GM18517 (cell line): Measurements from ENCODE around the gene SEC31A.

ENCODE experiments used
- ATAC-seq: cut with Tn5 transposase; IDR thresholded peaks from one replicate; pipeline ENCODE4 v1.9.1; 2021; ENCODE audit warnings: mild to moderate bottlenecking, moderate library complexity; ENCODE audit not compliant: unreplicated experiment

SEC31A gene

DNA sequence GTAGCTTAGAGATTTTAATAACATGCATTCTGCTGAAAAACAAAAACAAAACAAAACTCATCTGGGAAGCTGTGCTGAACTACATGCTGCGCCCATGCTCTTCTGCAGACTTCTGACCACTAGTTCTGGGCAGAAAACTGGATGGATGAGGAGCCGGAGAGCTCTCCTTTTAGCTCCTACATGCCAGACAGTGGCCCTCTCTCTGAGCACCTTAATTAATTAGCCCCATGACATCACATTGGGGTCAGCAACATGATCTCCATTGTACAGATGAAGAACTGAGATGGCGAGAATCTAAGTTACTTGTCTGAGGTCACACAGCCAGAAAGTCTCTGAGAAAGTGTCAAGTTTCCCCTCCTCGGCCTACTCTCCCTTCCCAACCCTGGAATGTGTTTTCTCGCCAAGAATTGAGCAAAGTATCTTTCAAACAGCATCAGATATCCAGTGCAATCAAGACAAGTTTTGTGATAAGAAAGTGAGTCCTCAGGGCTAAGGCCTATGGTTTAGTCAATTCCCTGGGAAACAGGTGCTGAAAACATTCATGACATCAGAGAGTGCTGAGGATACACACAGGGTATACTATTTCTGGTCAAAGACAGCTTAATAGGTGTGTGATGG is 113.9 kb downstream of the SEC31A start:
- ATAC-seq: no peak

DNA sequence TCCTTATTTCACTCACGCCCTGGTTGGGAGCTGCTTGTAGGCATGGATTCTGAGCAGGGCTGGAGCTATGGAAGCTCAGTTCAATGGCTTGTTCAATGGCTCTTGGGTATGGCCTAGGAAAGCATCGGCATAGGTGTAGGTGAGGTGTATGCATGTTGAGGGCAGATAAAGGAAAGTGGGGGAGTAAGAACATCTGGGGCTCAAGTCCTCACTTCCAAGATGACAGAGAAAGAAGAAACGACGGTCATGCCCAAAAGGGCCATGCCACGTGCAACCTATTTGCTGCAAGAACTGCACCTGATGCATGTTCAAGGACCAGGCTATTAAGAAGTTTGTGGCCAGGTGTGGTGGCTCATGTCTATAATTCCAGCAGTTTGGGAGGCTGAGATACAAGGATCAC is 115.7 kb downstream of the SEC31A start:
- ATAC-seq: no peak

DNA sequence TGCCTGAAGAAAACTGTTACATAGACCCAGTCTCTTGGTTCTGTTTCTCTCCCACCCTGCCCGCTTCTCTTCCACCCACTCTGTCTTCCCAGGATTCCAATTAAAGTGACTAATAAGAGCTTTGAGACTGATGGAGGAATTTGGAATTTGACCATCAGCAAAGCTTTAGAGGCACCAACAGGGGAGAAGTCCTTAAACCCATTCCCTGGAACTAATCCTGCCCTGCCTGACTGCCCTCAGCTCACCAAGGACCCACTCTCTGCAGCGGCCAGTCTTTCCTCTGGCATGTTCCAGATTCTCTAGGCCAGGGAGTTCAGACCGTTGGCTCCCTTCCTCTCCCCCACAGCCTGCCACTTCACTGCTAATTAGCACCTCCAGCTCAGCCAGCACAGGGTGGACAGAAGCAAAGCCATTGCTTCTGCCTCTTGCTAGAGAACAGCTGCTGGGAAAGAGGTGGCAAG is 116.2 kb downstream of the SEC31A start:
- no peak for ATAC-seq

- ATAC-seq: no peak
Measured at GRCh38 chr4:82773057-82773456, 117.9 kb downstream of the SEC31A start.

DNA sequence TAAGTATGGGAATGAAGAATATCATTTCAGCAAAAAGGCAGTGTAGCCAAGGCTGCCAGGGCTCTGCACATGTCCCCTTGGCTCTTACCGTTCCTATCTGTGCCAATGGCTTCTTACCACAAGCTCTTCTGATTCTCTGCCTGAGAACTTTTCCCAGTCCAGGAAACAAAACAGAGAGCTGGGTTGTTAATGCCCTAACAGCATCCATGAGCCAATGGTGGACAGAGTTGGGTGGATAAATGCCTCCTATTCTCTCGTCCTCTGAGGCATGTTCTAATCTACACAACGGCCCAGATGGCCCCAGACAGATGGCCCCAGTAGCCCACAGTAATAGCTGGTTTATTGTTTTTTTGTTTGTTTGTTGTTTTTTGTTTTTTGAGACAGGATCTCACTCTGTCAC is 120.3 kb downstream of the SEC31A start:
- no peak for ATAC-seq
